ENCODE measurements around the gene DDA1. TPM values are rescaled to one million over a fixed set of nuclear protein-coding genes. Genes with fewer than 3 reads are reported as not detected.

Gene DDA1
- total and polyA plus RNA-seq, 2 of the 13 experiments (the other 11 are each of a cell fraction or from before 2014, with no cell fraction given), result 24.5 to 26.0 TPM

DNA sequence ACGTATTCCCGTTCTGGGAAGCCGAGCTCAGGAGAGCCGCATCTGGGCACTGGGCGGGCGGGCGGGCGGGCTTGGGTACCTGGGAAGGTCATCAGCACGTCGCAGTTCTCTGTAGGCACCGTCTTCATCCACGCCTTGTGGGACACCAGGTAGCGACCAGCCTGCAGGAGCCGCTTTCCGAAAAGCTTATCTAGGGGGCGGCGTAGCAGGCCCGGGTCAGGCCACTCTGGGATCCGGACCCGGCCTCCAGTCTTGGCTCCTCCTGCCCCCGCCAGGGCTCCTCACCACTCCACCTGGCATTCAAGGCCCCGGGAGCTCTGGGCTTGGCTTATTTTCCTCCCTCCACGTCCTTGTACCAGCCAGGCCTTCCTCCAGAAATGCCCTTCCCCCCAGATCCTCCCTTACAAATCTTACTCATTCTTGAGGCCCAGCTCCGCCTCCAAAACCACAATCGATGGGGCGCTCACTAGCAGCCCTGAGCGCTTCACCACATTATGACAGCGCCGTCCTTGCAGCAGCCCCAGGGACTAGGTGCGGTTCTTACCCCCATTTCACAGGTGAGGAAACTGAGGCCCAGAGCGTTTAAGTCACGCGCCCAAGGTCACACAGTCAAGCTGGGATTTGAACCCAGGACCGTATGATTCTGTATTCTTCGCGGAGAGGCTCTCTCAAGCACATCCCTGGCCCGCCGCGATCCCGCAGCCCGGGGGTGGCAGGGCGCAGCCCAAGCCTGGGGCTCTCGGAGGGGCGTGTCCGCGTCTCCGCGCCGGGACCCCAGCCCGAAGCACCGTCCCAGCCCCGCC, 24.4 kb downstream of the DDA1 start (continued):
- TF ChIP-seq, protein P1, sequence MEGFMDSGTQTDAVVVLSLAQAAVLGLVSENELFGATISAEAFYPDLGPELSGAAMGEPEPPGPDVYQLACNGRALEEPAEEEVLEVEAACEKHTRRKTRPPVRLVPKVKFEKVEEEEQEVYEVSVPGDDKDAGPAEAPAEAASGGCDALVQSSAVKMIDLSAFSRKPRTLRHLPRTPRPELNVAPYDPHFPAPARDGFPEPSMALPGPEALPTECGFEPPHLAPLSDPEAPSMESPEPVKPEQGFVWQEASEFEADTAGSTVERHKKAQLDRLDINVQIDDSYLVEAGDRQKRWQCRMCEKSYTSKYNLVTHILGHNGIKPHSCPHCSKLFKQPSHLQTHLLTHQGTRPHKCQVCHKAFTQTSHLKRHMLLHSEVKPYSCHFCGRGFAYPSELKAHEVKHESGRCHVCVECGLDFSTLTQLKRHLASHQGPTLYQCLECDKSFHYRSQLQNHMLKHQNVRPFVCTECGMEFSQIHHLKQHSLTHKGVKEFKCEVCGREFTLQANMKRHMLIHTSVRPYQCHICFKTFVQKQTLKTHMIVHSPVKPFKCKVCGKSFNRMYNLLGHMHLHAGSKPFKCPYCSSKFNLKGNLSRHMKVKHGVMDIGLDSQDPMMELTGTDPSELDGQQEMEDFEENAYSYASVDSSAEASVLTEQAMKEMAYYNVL (CRISPR knock-in tag; IDR thresholded peaks at IDR 0.05; ENCODE audit: borderline replicate concordance), result no peak
- TF ChIP-seq ZNF180 (CRISPR knock-in tag; IDR thresholded peaks at IDR 0.05; ENCODE audit: borderline replicate concordance, low read depth) (no peak), ESRRA (CRISPR knock-in tag; IDR thresholded peaks at IDR 0.05; ENCODE audit: low read depth) (peak; percentile 26; the same call in 1 of the 2 replicates), ZNF24 (IDR thresholded peaks at IDR 0.05) (no peak), JUND (CRISPR knock-in tag; IDR thresholded peaks at IDR 0.05) (no peak), SAP130 (CRISPR knock-in tag; IDR thresholded peaks at IDR 0.05; ENCODE audit: low read depth) (peak; percentile 30; the same call in 1 of the 2 replicates), ZNF33A (CRISPR knock-in tag; IDR thresholded peaks at IDR 0.05; ENCODE audit: borderline replicate concordance) (no peak), RBM22 (optimal IDR thresholded peaks at IDR 0.05; ENCODE audit: low read length) (no peak), ONECUT2 (CRISPR knock-in tag; IDR thresholded peaks at IDR 0.05) (peak; percentile 86), FOXA3 (CRISPR knock-in tag; IDR thresholded peaks at IDR 0.05) (no peak), ZNF337 (CRISPR knock-in tag; IDR thresholded peaks at IDR 0.05; ENCODE audit: borderline replicate concordance, low read depth) (no peak), ZNF335 (CRISPR knock-in tag; IDR thresholded peaks at IDR 0.05) (no peak), YEATS4 (CRISPR knock-in tag; IDR thresholded peaks at IDR 0.05; ENCODE audit: borderline replicate concordance) (no peak), ZNF709 (CRISPR knock-in tag; IDR thresholded peaks at IDR 0.05) (no peak), CCDC6 (CRISPR knock-in tag; IDR thresholded peaks at IDR 0.05) (peak; percentile 36; the same call in 1 of the 2 replicates)
- TF ChIP-seq, protein P2, sequence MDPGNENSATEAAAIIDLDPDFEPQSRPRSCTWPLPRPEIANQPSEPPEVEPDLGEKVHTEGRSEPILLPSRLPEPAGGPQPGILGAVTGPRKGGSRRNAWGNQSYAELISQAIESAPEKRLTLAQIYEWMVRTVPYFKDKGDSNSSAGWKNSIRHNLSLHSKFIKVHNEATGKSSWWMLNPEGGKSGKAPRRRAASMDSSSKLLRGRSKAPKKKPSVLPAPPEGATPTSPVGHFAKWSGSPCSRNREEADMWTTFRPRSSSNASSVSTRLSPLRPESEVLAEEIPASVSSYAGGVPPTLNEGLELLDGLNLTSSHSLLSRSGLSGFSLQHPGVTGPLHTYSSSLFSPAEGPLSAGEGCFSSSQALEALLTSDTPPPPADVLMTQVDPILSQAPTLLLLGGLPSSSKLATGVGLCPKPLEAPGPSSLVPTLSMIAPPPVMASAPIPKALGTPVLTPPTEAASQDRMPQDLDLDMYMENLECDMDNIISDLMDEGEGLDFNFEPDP (CRISPR knock-in tag; conservative IDR thresholded peaks at IDR 0.05), result no peak
- TF ChIP-seq, protein P3, sequence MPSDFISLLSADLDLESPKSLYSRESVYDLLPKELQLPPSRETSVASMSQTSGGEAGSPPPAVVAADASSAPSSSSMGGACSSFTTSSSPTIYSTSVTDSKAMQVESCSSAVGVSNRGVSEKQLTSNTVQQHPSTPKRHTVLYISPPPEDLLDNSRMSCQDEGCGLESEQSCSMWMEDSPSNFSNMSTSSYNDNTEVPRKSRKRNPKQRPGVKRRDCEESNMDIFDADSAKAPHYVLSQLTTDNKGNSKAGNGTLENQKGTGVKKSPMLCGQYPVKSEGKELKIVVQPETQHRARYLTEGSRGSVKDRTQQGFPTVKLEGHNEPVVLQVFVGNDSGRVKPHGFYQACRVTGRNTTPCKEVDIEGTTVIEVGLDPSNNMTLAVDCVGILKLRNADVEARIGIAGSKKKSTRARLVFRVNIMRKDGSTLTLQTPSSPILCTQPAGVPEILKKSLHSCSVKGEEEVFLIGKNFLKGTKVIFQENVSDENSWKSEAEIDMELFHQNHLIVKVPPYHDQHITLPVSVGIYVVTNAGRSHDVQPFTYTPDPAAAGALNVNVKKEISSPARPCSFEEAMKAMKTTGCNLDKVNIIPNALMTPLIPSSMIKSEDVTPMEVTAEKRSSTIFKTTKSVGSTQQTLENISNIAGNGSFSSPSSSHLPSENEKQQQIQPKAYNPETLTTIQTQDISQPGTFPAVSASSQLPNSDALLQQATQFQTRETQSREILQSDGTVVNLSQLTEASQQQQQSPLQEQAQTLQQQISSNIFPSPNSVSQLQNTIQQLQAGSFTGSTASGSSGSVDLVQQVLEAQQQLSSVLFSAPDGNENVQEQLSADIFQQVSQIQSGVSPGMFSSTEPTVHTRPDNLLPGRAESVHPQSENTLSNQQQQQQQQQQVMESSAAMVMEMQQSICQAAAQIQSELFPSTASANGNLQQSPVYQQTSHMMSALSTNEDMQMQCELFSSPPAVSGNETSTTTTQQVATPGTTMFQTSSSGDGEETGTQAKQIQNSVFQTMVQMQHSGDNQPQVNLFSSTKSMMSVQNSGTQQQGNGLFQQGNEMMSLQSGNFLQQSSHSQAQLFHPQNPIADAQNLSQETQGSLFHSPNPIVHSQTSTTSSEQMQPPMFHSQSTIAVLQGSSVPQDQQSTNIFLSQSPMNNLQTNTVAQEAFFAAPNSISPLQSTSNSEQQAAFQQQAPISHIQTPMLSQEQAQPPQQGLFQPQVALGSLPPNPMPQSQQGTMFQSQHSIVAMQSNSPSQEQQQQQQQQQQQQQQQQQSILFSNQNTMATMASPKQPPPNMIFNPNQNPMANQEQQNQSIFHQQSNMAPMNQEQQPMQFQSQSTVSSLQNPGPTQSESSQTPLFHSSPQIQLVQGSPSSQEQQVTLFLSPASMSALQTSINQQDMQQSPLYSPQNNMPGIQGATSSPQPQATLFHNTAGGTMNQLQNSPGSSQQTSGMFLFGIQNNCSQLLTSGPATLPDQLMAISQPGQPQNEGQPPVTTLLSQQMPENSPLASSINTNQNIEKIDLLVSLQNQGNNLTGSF (CRISPR knock-in tag; IDR thresholded peaks at IDR 0.05), result no peak
- TF ChIP-seq, protein P4, sequence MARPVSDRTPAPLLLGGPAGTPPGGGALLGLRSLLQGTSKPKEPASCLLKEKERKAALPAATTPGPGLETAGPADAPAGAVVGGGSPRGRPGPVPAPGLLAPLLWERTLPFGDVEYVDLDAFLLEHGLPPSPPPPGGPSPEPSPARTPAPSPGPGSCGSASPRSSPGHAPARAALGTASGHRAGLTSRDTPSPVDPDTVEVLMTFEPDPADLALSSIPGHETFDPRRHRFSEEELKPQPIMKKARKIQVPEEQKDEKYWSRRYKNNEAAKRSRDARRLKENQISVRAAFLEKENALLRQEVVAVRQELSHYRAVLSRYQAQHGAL (CRISPR knock-in tag; IDR thresholded peaks at IDR 0.05; ENCODE audit: not compliant biosample characterization), result no peak
- TF ChIP-seq, protein P5, sequence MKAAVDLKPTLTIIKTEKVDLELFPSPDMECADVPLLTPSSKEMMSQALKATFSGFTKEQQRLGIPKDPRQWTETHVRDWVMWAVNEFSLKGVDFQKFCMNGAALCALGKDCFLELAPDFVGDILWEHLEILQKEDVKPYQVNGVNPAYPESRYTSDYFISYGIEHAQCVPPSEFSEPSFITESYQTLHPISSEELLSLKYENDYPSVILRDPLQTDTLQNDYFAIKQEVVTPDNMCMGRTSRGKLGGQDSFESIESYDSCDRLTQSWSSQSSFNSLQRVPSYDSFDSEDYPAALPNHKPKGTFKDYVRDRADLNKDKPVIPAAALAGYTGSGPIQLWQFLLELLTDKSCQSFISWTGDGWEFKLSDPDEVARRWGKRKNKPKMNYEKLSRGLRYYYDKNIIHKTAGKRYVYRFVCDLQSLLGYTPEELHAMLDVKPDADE (CRISPR knock-in tag; IDR thresholded peaks at IDR 0.05), result no peak
